ENCODE data around the gene HTR2A.

Gene HTR2A

GRCh38 chr13:46901721-46902120 lies 4.9 kb upstream of the HTR2A start:
- H3K4me2 ChIP-seq (ENCODE audit: low read length), result no peak overlapping the region
- no peak overlapping the region for H3K23ac ChIP-seq (ENCODE audit: low read length)
- no peak overlapping the region for H2BK12ac ChIP-seq (ENCODE audit: low read length)
- H3K14ac ChIP-seq (ENCODE audit: low read length), result no peak overlapping the region
- no peak overlapping the region for H2BK120ac ChIP-seq (ENCODE audit: insufficient read depth, low read length, poor library complexity)
- no peaks in the 10 kb centered on the region for H3K27me3 ChIP-seq (ENCODE audit: insufficient read depth, low read length)
- no peaks in the 10 kb centered on the region for H3K79me1 ChIP-seq (ENCODE audit: low read length)
- no peak overlapping the region for H3K4me3 ChIP-seq (ENCODE audit: low read depth, low read length)
- no peak overlapping the region for H3K4ac ChIP-seq (ENCODE audit: low read depth, low read length)
- no peak for DNase-seq
- no peaks in the 10 kb centered on the region for H3K79me2 ChIP-seq (ENCODE audit: control insufficient read depth, insufficient read depth, low read length, poor library complexity)
- WGBS (ENCODE audit: extremely low coverage, insufficient coverage, insufficient read length), result no CpG with 5 or more reads among the region's 1 CpG
- H2BK5ac ChIP-seq (ENCODE audit: low read depth, low read length, poor library complexity), result no peak overlapping the region
- peaks cover 2% of the 10 kb centered on the region for H3K9me3 ChIP-seq (ENCODE audit: insufficient read depth, low read depth, low read length)
- H3K36me3 ChIP-seq (ENCODE audit: control insufficient read depth in 1 of 2, insufficient read depth in 2 of 2, low read length in 2 of 2), result no peaks in the 10 kb centered on the region
- H4K12ac ChIP-seq (ENCODE audit: low read depth, low read length), result no peak overlapping the region
- H3K27ac ChIP-seq (ENCODE audit: low read depth, low read length), result no peak overlapping the region
- H3K4me1 ChIP-seq (ENCODE audit: control insufficient read depth in 1 of 2, insufficient read depth in 2 of 2, low read length in 2 of 2), result peaks cover 0 to 2% of the 10 kb centered on the region in 2 experiments
- no peak overlapping the region for H4K8ac ChIP-seq (ENCODE audit: low read depth, low read length)
- no peak overlapping the region for H3K9ac ChIP-seq (ENCODE audit: low read length)
- no peak overlapping the region for H2AK5ac ChIP-seq (ENCODE audit: low read length)
- H3K18ac ChIP-seq (ENCODE audit: low read length), result no peak overlapping the region
- no peak overlapping the region for H4K91ac ChIP-seq (ENCODE audit: low read depth, low read length)
- no peak overlapping the region for H2AFZ ChIP-seq (ENCODE audit: insufficient read depth, low read length, poor library complexity)

DNA sequence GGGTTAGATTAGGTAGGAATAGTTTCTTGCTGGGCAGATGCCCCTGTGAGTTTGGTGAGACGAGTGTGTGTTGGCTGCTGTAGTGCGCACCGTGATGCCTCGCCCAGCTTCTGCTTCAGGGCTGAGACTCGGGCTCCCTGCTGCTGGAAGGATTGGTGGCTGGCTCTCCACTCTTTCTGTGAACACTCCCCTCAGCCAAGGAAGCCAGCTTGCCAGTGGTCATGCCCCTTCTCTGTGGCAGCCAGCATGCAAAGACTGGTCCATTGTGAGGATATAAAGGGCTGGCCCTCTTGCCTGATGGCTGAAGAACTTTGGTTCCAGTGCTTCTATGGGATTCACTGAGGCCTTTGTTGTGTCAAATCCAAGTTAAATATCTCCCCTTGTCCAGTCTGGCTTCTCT lies 2.9 kb upstream of the HTR2A start:
- H2BK120ac ChIP-seq (ENCODE audit: insufficient read depth, low read length, poor library complexity), result no peak overlapping the region
- no peak overlapping the region for H2BK5ac ChIP-seq (ENCODE audit: low read depth, low read length, poor library complexity)
- no peak overlapping the region for H2AK5ac ChIP-seq (ENCODE audit: low read length)
- H3K27me3 ChIP-seq (ENCODE audit: insufficient read depth, low read length), result no peaks in the 10 kb centered on the region
- H4K91ac ChIP-seq (ENCODE audit: low read depth, low read length), result no peak overlapping the region
- H3K4ac ChIP-seq (ENCODE audit: low read depth, low read length), result no peak overlapping the region
- no peak overlapping the region for H3K14ac ChIP-seq (ENCODE audit: low read length)
- no peaks in the 10 kb centered on the region for H3K79me1 ChIP-seq (ENCODE audit: low read length)
- no peak overlapping the region for H3K27ac ChIP-seq (ENCODE audit: low read depth, low read length)
- H3K79me2 ChIP-seq (ENCODE audit: control insufficient read depth, insufficient read depth, low read length, poor library complexity), result no peaks in the 10 kb centered on the region
- no peak overlapping the region for H2AFZ ChIP-seq (ENCODE audit: insufficient read depth, low read length, poor library complexity)
- H3K9ac ChIP-seq (ENCODE audit: low read length), result no peak overlapping the region
- WGBS (ENCODE audit: extremely low coverage, insufficient coverage, insufficient read length), result no CpG with 5 or more reads among the region's 5 CpGs
- peaks cover 0 to 2% of the 10 kb centered on the region in 2 experiments for H3K4me1 ChIP-seq (ENCODE audit: control insufficient read depth in 1 of 2, insufficient read depth in 2 of 2, low read length in 2 of 2)
- H3K23ac ChIP-seq (ENCODE audit: low read length), result no peak overlapping the region
- no peak overlapping the region for H3K18ac ChIP-seq (ENCODE audit: low read length)
- no peak overlapping the region for H3K4me3 ChIP-seq (ENCODE audit: low read depth, low read length)
- no peak overlapping the region for H4K8ac ChIP-seq (ENCODE audit: low read depth, low read length)
- H3K4me2 ChIP-seq (ENCODE audit: low read length), result no peak overlapping the region
- no peaks in the 10 kb centered on the region for H3K36me3 ChIP-seq (ENCODE audit: control insufficient read depth in 1 of 2, insufficient read depth in 2 of 2, low read length in 2 of 2)
- H4K12ac ChIP-seq (ENCODE audit: low read depth, low read length), result no peak overlapping the region
- H3K9me3 ChIP-seq (ENCODE audit: insufficient read depth, low read depth, low read length), result peaks cover 2% of the 10 kb centered on the region
- DNase-seq, result no peak
- no peak overlapping the region for H2BK12ac ChIP-seq (ENCODE audit: low read length)

GRCh38 chr13:46895381-46895780 lies 1.5 kb downstream of the HTR2A start:
- Histone ChIP-seq H4K91ac (ENCODE audit: low read depth, low read length) (no peak overlapping the region), H2BK5ac (ENCODE audit: low read depth, low read length, poor library complexity) (no peak overlapping the region), H3K4me2 (ENCODE audit: low read length) (no peak overlapping the region), H3K79me1 (ENCODE audit: low read length) (peaks cover 2% of the 10 kb centered on the region), H3K9me3 (ENCODE audit: insufficient read depth, low read depth, low read length) (peaks cover 4% of the 10 kb centered on the region), H3K23ac (ENCODE audit: low read length) (no peak overlapping the region), H3K18ac (ENCODE audit: low read length) (no peak overlapping the region), H3K9ac (ENCODE audit: low read length) (no peak overlapping the region), H4K8ac (ENCODE audit: low read depth, low read length) (no peak overlapping the region), H3K27me3 (ENCODE audit: insufficient read depth, low read length) (no peaks in the 10 kb centered on the region), H3K4me3 (ENCODE audit: low read depth, low read length) (no peak overlapping the region), H2BK12ac (ENCODE audit: low read length) (no peak overlapping the region), H3K4me1 (ENCODE audit: control insufficient read depth in 1 of 2, insufficient read depth in 2 of 2, low read length in 2 of 2) (no peaks in the 10 kb centered on the region), H4K12ac (ENCODE audit: low read depth, low read length) (no peak overlapping the region), H3K36me3 (ENCODE audit: control insufficient read depth in 1 of 2, insufficient read depth in 2 of 2, low read length in 2 of 2) (no peaks in the 10 kb centered on the region), H2AFZ (ENCODE audit: insufficient read depth, low read length, poor library complexity) (no peak overlapping the region), H3K14ac (ENCODE audit: low read length) (no peak overlapping the region), H2BK120ac (ENCODE audit: insufficient read depth, low read length, poor library complexity) (no peak overlapping the region), H2AK5ac (ENCODE audit: low read length) (no peak overlapping the region), H3K27ac (ENCODE audit: low read depth, low read length) (no peak overlapping the region), H3K79me2 (ENCODE audit: control insufficient read depth, insufficient read depth, low read length, poor library complexity) (no peaks in the 10 kb centered on the region), H3K4ac (ENCODE audit: low read depth, low read length) (no peak overlapping the region)
- no CpG with 5 or more reads among the region's 8 CpGs for WGBS (ENCODE audit: extremely low coverage, insufficient coverage, insufficient read length)
- peak in 1 of 2 donors; percentile 4 for DNase-seq

- Histone ChIP-seq H4K12ac (ENCODE audit: low read depth, low read length) (no peak overlapping the region), H3K27me3 (ENCODE audit: insufficient read depth, low read length) (no peaks in the 10 kb centered on the region), H2AK5ac (ENCODE audit: low read length) (no peak overlapping the region), H2BK5ac (ENCODE audit: low read depth, low read length, poor library complexity) (no peak overlapping the region), H3K9me3 (ENCODE audit: insufficient read depth, low read depth, low read length) (peaks cover 4% of the 10 kb centered on the region), H3K14ac (ENCODE audit: low read length) (no peak overlapping the region), H3K79me1 (ENCODE audit: low read length) (peaks cover 2% of the 10 kb centered on the region), H2BK12ac (ENCODE audit: low read length) (no peak overlapping the region), H3K4me3 (ENCODE audit: low read depth, low read length) (no peak overlapping the region), H2BK120ac (ENCODE audit: insufficient read depth, low read length, poor library complexity) (no peak overlapping the region), H3K4me1 (ENCODE audit: control insufficient read depth in 1 of 2, insufficient read depth in 2 of 2, low read length in 2 of 2) (no peaks in the 10 kb centered on the region), H3K9ac (ENCODE audit: low read length) (no peak overlapping the region), H3K18ac (ENCODE audit: low read length) (no peak overlapping the region), H3K36me3 (ENCODE audit: control insufficient read depth in 1 of 2, insufficient read depth in 2 of 2, low read length in 2 of 2) (no peaks in the 10 kb centered on the region), H3K23ac (ENCODE audit: low read length) (no peak overlapping the region), H3K79me2 (ENCODE audit: control insufficient read depth, insufficient read depth, low read length, poor library complexity) (no peaks in the 10 kb centered on the region), H3K4me2 (ENCODE audit: low read length) (peak overlapping the region; percentile 86), H2AFZ (ENCODE audit: insufficient read depth, low read length, poor library complexity) (peak overlapping the region; percentile 56), H3K4ac (ENCODE audit: low read depth, low read length) (no peak overlapping the region), H3K27ac (ENCODE audit: low read depth, low read length) (no peak overlapping the region), H4K8ac (ENCODE audit: low read depth, low read length) (peak overlapping the region; percentile 61), H4K91ac (ENCODE audit: low read depth, low read length) (no peak overlapping the region)
- no peak for DNase-seq
These were observed 2.3 kb downstream of the HTR2A start for GRCh38 chr13:46894568-46894967.

Data from trophoblast cell (in vitro differentiated cells and primary cell).